T-cell (primary cell): ENCODE measurements around the gene PURB. TPM values are rescaled to one million over a fixed set of nuclear protein-coding genes. Genes with fewer than 3 reads are reported as not detected.

ENCODE experiments used
- ATAC-seq, 4 experiments: fragments of 200-7000 bp in 3 of 4; fragments of 150-1000 bp in 1 of 4; cut with Tn5 transposase; replicated peaks in 1 of 4; 1 replicate in 3 of 4; 2 replicates in 1 of 4; pipeline ENCODE4 v1.10.0; 2021; ENCODE audit warnings: moderate library complexity in 3 of 4, mild to moderate bottlenecking in 2 of 4, moderate number of reproducible peaks in 1 of 4
- CTCF ChIA-PET, 2 donors: fragments of 300-600 bp; sonication (Branson Sonifier 250); formaldehyde crosslinking; loops; one replicate each; lab custom pipeline; 2022; ENCODE audit warnings: antibody characterized with exemption in 2 of 2; lab: Charles Lee
- POLR2A ChIA-PET, 2 donors: fragments of 300-600 bp; sonication (Branson Sonifier 250); formaldehyde crosslinking; loops; one replicate each; lab custom pipeline; 2022; ENCODE audit warnings: antibody characterized with exemption in 2 of 2; lab: Charles Lee
- DNase-seq, 35 experiments: peaks; one replicate each; pipeline versions ENCODE4 v3.0.0 to v3.0.0-alpha.2; 2013 to 2023
- H3K27ac ChIP-seq: one replicate; pipeline ENCODE4 v1.5.1; 2013; ENCODE audit warnings: low read length
- H3K27me3 ChIP-seq, 2 experiments: replicated peaks in 1 of 2; 1 replicate in 1 of 2; 2 replicates in 1 of 2; pipeline versions ENCODE4 v1.6.1 to v1.7.0; 2013; ENCODE audit warnings: low read length in 1 of 2, mixed read lengths in 1 of 2; ENCODE audit not compliant: control insufficient read depth in 2 of 2, insufficient read depth in 2 of 2; ENCODE audit errors: extremely low read depth in 1 of 2
- H3K36me3 ChIP-seq, 2 donors: 1 replicate in 1 of 2; 2 replicates in 1 of 2; pipeline versions ENCODE4 v1.6.1 to v1.7.0; 2013; ENCODE audit warnings: low read length in 1 of 2; ENCODE audit not compliant: control insufficient read depth in 2 of 2, insufficient read depth in 1 of 2; ENCODE audit errors: extremely low read depth in 1 of 2
- H3K4me1 ChIP-seq, 2 experiments: 1 replicate in 1 of 2; 2 replicates in 1 of 2; pipeline versions ENCODE4 v1.6.1 to v1.7.0; 2013; ENCODE audit warnings: low read length in 2 of 2, mixed read lengths in 1 of 2; ENCODE audit not compliant: insufficient read depth in 2 of 2, control insufficient read depth in 1 of 2; ENCODE audit errors: extremely low read depth in 1 of 2
- H3K4me3 ChIP-seq, 2 donors: 1 replicate in 1 of 2; 2 replicates in 1 of 2; pipeline versions ENCODE4 v1.5.1 to v1.7.0; 2013; ENCODE audit warnings: mild to moderate bottlenecking in 2 of 2, low read length in 1 of 2, moderate library complexity in 1 of 2; ENCODE audit not compliant: control insufficient read depth in 1 of 2; ENCODE audit errors: extremely low read depth in 1 of 2
- H3K9me3 ChIP-seq: 2 replicates; pipeline ENCODE4 v1.7.0; 2013
- H3K27ac Mint-ChIP-seq, 2 donors: one replicate each; pipeline ENCODE4 v1.8.0; 2020 to 2021; ENCODE audit warnings: mild to moderate bottlenecking in 2 of 2, mixed read lengths in 2 of 2
- H3K27me3 Mint-ChIP-seq, 2 donors: one replicate each; pipeline ENCODE4 v1.8.0; 2021 to 2022; ENCODE audit warnings: mixed read lengths in 2 of 2
- H3K36me3 Mint-ChIP-seq: one replicate; pipeline ENCODE4 v1.8.0; 2021; ENCODE audit warnings: mixed read lengths
- H3K4me1 Mint-ChIP-seq, 3 donors: one replicate each; pipeline ENCODE4 v1.8.0; 2020 to 2022; ENCODE audit warnings: mixed read lengths in 3 of 3, mild to moderate bottlenecking in 1 of 3
- H3K4me3 Mint-ChIP-seq, 3 donors: one replicate each; pipeline ENCODE4 v1.8.0; 2020 to 2022; ENCODE audit warnings: mild to moderate bottlenecking in 3 of 3, mixed read lengths in 3 of 3, moderate library complexity in 3 of 3
- H3K9me3 Mint-ChIP-seq, 3 donors: one replicate each; pipeline ENCODE4 v1.8.0; 2020 to 2022; ENCODE audit warnings: mixed read lengths in 3 of 3
- WGBS: methylation state at CpG from one replicate; pipeline ENCODE4 v1.1.5; 2013; ENCODE audit warnings: missing lambda C conversion rate; ENCODE audit not compliant: insufficient coverage; 5-methylcytosine and 5-hydroxymethylcytosine counted together
- total RNA-seq, 35 experiments: library from RNA in 6 of 35; stranded (reverse) in 6 of 35; fragments of 120-200 nt in 1 of 35; gene quantifications; one replicate each; pipeline versions ENCODE4 v1.2.1 to v1.2.4 and lab custom pipeline; 2013 to 2026

Gene PURB
- total RNA-seq, 5 donors from 2014 or later (not counting 1 experiment from before 2014, with no cell fraction given) = 19.5 to 29.8 (median 20.1) TPM

GRCh38 chr7:44894888-44895580 is 9.7 kb upstream of the PURB start:
- H3K4me3 Mint-ChIP-seq = no peak overlapping the region
- no peaks in the 10 kb centered on the region for H3K27me3 ChIP-seq
- no peaks in the 10 kb centered on the region for H3K36me3 Mint-ChIP-seq
- DNase-seq (no peak), ATAC-seq (no peak)
- no peaks in the 10 kb centered on the region for H3K27me3 Mint-ChIP-seq
- H3K4me1 Mint-ChIP-seq = peaks cover 30 to 35% (median 32%) of the 10 kb centered on the region in 3 donors
- H3K27ac ChIP-seq = no peak overlapping the region
- ChIA-PET POLR2A (no interaction called here), CTCF (interaction anchor here in 1 of 2 donors (0.5 to 0.6 kb wide), 2 partner anchors 8 to 28 kb away, joined by 3 to 5 read pairs; no protein-coding TSS in a partner anchor)
- H3K27ac Mint-ChIP-seq = peak overlapping the region in 1 of 2 donors; percentile 15
- H3K9me3 Mint-ChIP-seq = no peaks in the 10 kb centered on the region
- H3K9me3 ChIP-seq = no peaks in the 10 kb centered on the region
- no peak overlapping the region for H3K4me3 ChIP-seq
- WGBS = 80% methylated on average over 2 of the region's 4 CpGs
- no peaks in the 10 kb centered on the region for H3K36me3 ChIP-seq
- H3K4me1 ChIP-seq = peaks cover 21 to 24% of the 10 kb centered on the region in 2 experiments

- H3K27ac Mint-ChIP-seq = peak overlapping the region; percentile 12 to 27
- Histone ChIP-seq H3K27ac (no peak overlapping the region), H3K4me1 (peaks cover 21 to 25% of the 10 kb centered on the region in 2 experiments), H3K27me3 (no peaks in the 10 kb centered on the region), H3K9me3 (no peaks in the 10 kb centered on the region), H3K36me3 (no peaks in the 10 kb centered on the region), H3K4me3 (no peak overlapping the region)
- no peak for ATAC-seq
- H3K4me1 Mint-ChIP-seq = peaks cover 30 to 35% (median 35%) of the 10 kb centered on the region in 3 donors
- H3K36me3 Mint-ChIP-seq = no peaks in the 10 kb centered on the region
- 92% methylated on average over 7 of the region's 8 CpGs for WGBS
- POLR2A ChIA-PET = no interaction called here
- CTCF ChIA-PET = no interaction called here
- H3K27me3 Mint-ChIP-seq = no peaks in the 10 kb centered on the region
- no peak for DNase-seq
- no peak overlapping the region for H3K4me3 Mint-ChIP-seq
- no peaks in the 10 kb centered on the region for H3K9me3 Mint-ChIP-seq
Observed at GRCh38 chr7:44893710-44894234, 8.4 kb upstream of the PURB start.

DNA sequence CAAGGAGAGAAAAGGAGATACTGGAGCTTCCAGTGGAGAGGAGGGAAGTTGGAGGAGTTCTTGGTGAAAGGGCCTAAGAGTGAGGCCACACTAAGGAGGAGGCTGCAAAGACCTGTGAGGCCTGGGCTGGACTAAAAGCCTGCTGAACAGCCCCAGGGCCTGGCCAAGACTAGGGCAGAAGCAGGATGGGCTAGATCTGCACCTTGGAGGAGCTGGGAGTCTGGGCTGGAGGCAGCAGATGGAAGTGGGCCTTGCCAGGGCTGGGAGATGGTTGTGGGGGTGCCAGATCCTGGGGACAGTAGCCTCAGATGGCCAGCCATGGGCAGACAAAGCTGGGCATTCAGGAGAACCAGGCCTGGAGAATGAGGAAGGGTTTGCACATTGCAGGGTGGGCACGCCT is 6.5 kb upstream of the PURB start:
- no peaks in the 10 kb centered on the region for H3K9me3 Mint-ChIP-seq
- 100% methylated on average over 1 of the region's 1 CpG for WGBS
- H3K27ac Mint-ChIP-seq = peak overlapping the region; percentile 96 to 97
- H3K4me3 ChIP-seq = peak overlapping the region in 1 of 2 donors; percentile 32
- ATAC-seq = no peak
- peaks cover 14 to 28% of the 10 kb centered on the region in 2 experiments for H3K4me1 ChIP-seq
- H3K9me3 ChIP-seq = no peaks in the 10 kb centered on the region
- no peaks in the 10 kb centered on the region for H3K27me3 Mint-ChIP-seq
- ChIA-PET CTCF (interaction anchor here (0.6 to 1.1 kb wide), 5 partner anchors 23 to 219 kb away, joined by 3 to 7 read pairs (median 3); no protein-coding TSS in a partner anchor), POLR2A (interaction anchor here (0.5 to 0.7 kb wide), 3 partner anchors 277 to 691 kb away, joined by 3 read pairs; partner anchors contain the start of gene YKT6 (in 1 of the 2))
- H3K4me1 Mint-ChIP-seq = peaks cover 24 to 32% (median 27%) of the 10 kb centered on the region in 3 donors
- H3K27me3 ChIP-seq = no peaks in the 10 kb centered on the region
- no peak for DNase-seq
- H3K36me3 ChIP-seq = no peaks in the 10 kb centered on the region
- H3K27ac ChIP-seq = peak overlapping the region; percentile 84
- H3K36me3 Mint-ChIP-seq = no peaks in the 10 kb centered on the region
- peak overlapping the region in 2 of 3 donors; percentile 13 to 54 for H3K4me3 Mint-ChIP-seq

DNA sequence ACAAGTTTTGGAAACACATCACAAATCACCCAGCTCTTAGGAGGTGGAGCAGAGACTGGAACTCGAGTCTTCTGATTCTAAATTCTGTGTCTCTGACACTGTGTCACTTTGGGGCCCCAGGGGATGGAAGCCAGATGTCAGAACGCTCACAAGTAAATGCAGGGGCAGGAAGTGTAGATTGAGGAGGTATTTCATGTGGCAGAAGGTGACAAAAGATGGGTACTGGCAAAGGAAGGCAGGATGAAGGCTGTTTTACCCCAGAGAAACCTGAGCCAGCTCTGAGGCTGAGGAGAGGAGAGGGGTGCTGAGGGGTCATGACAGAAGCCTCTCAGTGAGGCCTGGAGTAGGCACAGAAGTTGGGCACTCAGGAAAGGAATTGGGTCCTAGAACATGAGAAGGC is 6.0 kb upstream of the PURB start:
- H3K9me3 ChIP-seq = no peaks in the 10 kb centered on the region
- ATAC-seq (peak; percentile 83 to 97 (median 92)), DNase-seq (peak in 34 of 35 experiments; percentile 18 to 73 (median 47))
- no peaks in the 10 kb centered on the region for H3K27me3 ChIP-seq
- ChIA-PET CTCF (interaction anchor here (0.6 to 1.1 kb wide), 3 partner anchors 24 to 219 kb away, joined by 3 read pairs; no protein-coding TSS in a partner anchor), POLR2A (interaction anchor here (0.5 to 0.8 kb wide), 3 partner anchors 10 to 691 kb away, joined by 3 read pairs; partner anchors contain the start of gene YKT6 (in 1 of the 2))
- H3K27ac ChIP-seq = peak overlapping the region; percentile 84
- H3K36me3 ChIP-seq = no peaks in the 10 kb centered on the region
- Mint-ChIP-seq H3K36me3 (no peaks in the 10 kb centered on the region), H3K27me3 (no peaks in the 10 kb centered on the region), H3K27ac (peak overlapping the region; percentile 96 to 97), H3K9me3 (no peaks in the 10 kb centered on the region), H3K4me1 (peaks cover 26 to 36% (median 31%) of the 10 kb centered on the region in 3 donors), H3K4me3 (peak overlapping the region in 2 of 3 donors; percentile 13 to 54)
- 0% methylated on average over 2 of the region's 2 CpGs for WGBS
- peaks cover 14 to 31% of the 10 kb centered on the region in 2 experiments for H3K4me1 ChIP-seq
- peak overlapping the region in 1 of 2 donors; percentile 32 for H3K4me3 ChIP-seq

- no peak for ATAC-seq
- peak overlapping the region in 1 of 2 donors; percentile 64 for H3K27ac Mint-ChIP-seq
- no peak for DNase-seq
- H3K4me3 ChIP-seq = no peak overlapping the region
- peaks cover 36 to 46% (median 42%) of the 10 kb centered on the region in 3 donors for H3K4me1 Mint-ChIP-seq
- H3K27me3 ChIP-seq = no peaks in the 10 kb centered on the region
- H3K27me3 Mint-ChIP-seq = peaks cover 0 to 1% of the 10 kb centered on the region in 2 donors
- peaks cover 3% of the 10 kb centered on the region for H3K36me3 Mint-ChIP-seq
- ChIA-PET POLR2A (no interaction called here), CTCF (interaction anchor here in 1 of 2 donors (0.6 kb wide), 1 partner anchor 558 kb away, joined by 3 read pairs; no protein-coding TSS in a partner anchor)
- H3K4me3 Mint-ChIP-seq = no peak overlapping the region
- H3K9me3 ChIP-seq = no peaks in the 10 kb centered on the region
- H3K4me1 ChIP-seq = peaks cover 16 to 44% of the 10 kb centered on the region in 2 experiments
- H3K9me3 Mint-ChIP-seq = no peaks in the 10 kb centered on the region
- no peak overlapping the region for H3K27ac ChIP-seq
- no peaks in the 10 kb centered on the region for H3K36me3 ChIP-seq
- WGBS = 84% methylated on average over 2 of the region's 5 CpGs
Observed at GRCh38 chr7:44889086-44889781, 3.9 kb upstream of the PURB start.
